GM21367 (cell line): ENCODE data around the gene NDOR1.

Experiments
- ATAC-seq: cut with Tn5 transposase; IDR thresholded peaks from one replicate; pipeline ENCODE4 v1.9.1; 2021; ENCODE audit not compliant: unreplicated experiment

NDOR1 gene

DNA sequence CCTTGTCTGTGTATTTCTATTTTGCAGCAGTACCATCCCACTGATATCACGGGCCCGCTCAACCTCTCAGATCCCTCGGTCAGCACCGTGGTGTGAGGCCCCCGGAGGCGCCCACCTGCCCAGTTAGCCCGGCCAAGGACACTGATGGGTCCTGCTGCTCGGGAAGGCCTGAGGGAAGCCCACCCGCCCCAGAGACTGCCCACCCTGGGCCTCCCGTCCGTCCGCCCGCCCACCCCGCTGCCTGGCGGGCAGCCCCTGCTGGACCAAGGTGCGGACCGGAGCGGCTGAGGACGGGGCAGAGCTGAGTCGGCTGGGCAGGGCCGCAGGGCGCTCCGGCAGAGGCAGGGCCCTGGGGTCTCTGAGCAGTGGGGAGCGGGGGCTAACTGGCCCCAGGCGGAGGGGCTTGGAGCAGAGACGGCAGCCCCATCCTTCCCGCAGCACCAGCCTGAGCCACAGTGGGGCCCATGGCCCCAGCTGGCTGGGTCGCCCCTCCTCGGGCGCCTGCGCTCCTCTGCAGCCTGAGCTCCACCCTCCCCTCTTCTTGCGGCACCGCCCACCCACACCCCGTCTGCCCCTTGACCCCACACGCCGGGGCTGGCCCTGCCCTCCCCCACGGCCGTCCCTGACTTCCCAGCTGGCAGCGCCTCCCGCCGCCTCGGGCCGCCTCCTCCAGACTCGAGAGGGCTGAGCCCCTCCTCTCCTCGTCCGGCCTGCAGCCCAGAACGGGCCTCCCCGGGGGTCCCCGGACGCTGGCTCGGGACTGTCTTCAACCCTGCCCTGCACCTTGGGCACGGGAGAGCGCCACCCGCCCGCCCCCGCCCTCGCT is 37.5 kb upstream of the NDOR1 start:
- ATAC-seq, result no peak

- ATAC-seq, result no peak
Observed at GRCh38 chr9:137168573-137168903, 37.0 kb upstream of the NDOR1 start.

DNA sequence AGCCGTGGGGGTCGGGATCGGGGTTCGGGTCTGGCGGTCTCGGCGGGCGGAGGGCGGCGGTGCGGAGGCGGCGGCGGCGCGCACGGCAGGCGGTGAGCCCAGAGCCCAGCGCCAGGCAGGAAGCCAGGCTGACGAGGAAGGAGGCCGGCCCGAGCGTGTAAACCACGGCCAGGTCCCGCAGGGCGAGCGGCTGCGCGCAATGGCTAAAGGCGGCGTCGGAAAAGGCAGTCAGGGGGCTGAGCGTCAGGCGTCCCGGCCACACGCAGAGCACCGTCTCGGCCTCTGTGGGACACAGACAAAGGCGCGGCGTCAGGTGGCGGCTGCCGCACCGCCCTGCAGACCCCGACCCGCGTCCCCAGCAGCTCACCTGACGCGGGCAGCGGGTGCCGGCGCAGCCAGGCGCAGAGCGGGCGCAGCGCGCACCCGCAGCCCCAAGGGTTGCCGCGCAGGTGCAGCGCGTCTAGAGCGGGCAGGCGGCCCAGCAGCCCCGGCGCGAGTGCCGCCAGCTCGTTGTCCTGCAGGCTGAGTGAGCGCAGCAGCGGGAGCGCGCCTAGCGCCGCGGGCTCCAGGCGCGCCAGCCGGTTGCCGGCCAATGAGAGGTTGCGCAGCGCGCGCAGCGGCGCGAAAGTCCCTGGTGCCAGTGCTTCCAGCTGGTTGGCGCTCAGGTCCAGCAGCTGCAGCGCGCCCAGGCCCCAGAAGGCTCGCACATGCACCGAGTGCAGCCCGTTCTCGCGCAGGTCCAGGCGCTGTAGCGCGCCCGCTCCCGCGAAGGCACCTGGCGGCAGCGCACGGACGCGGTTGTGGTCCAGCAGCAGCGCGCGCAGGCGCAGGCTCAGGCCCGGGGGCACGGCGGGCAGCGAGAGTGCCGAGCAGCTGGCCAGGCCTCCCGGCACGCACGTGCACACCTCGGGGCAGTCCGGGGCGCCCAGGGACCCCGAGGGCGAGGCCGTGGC is 36.3 kb upstream of the NDOR1 start:
- ATAC-seq, result no peak

DNA sequence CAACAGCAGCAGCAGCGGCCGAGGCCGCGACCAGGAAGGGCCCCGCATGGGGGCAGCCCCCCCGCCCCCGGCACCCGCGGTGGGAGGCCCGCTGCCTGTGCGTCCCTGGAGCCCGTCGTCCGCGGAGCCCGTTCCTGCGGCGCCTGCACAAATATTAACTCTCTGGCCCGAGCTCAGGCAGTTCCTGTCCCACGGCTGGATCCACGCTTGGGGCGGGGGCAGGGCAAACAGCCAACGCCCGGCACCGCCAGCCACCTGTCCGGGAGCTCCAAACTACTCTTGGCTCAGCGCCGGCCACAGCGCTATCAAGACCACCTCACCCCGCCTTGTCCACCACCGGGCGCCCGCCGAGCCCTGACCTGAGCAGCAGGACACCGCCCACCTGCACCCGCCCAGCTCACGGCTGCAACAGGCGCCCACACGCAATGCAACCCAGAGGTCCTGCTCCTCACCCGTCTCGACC is 35.6 kb upstream of the NDOR1 start, which contains the start of gene LRRC26:
Gene LRRC26 (minus strand): TSS at position 156 of the 463 bp plus-strand sequence. CDS start 108 bp downstream, at position 48.
- no peak for ATAC-seq

GRCh38 chr9:137170486-137171148 is 34.9 kb upstream of the NDOR1 start:
- no peak for ATAC-seq

GRCh38 chr9:137171149-137171900 is 34.2 kb upstream of the NDOR1 start:
- ATAC-seq, result no peak

GRCh38 chr9:137172901-137173795 is 32.4 kb upstream of the NDOR1 start:
- ATAC-seq, result no peak

- no peak for ATAC-seq
Observed at GRCh38 chr9:137173796-137174664, 31.5 kb upstream of the NDOR1 start.

- no peak for ATAC-seq
Observed at GRCh38 chr9:137174722-137175293, 30.7 kb upstream of the NDOR1 start.

- no peak for ATAC-seq
Observed at GRCh38 chr9:137175345-137175961, 30.0 kb upstream of the NDOR1 start.

- no peak for ATAC-seq
Observed at GRCh38 chr9:137176302-137177182, 29.0 kb upstream of the NDOR1 start.

GRCh38 chr9:137178201-137178938 is 27.1 kb upstream of the NDOR1 start:
- no peak for ATAC-seq

DNA sequence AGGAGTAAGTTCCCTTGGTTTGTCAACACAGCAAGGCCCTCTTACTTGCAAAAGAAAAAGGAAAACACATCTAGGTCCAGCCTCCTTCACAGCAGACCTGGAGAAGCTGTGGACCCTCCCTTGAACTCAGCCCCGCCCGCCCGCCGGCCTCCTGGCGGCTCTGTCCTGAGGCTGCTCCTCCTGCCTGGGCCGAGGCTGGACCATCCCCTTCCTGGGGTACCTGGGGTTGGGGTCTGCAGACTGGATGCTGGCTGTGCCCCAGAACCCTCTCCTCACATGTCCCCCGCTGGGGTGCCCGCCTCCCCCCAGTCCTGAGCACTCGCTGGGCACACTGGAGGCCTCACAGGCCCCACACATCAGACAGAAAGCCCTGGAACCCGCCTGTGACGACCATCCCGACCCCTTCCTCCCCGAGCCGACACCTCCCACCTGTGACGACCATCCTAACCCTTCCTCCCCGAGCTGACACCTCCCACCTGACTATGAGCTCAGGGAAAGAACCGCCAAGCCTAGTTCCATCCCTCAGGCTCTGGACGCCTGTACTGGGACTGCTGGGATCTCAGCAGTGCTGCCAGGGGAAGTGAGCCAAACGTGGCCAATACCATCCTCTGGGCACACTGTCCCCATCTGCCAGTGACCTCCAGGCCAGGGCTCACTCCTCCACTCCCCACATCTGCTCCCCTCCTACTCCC is 26.4 kb upstream of the NDOR1 start:
- no peak for ATAC-seq

DNA sequence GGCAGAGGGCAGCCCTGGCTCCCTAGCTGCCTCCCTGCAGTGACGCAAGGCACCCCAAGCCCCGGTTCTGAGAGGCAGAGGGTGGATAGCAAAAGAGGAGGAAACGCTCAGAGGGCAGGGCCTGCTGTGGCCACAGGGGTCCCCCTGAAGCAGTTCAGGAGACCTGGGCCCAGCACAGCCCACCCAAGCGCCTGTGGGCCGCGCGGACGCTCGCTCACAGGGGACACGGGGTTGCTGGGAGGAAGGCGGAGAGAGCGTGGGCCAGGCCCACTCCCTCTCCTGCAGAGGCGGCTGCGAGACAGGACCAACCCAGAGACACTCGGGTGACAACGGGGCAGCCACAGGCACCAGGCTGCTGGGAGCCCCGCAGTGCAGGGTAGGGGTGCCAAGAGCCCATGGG is 25.7 kb upstream of the NDOR1 start:
- no peak for ATAC-seq

DNA sequence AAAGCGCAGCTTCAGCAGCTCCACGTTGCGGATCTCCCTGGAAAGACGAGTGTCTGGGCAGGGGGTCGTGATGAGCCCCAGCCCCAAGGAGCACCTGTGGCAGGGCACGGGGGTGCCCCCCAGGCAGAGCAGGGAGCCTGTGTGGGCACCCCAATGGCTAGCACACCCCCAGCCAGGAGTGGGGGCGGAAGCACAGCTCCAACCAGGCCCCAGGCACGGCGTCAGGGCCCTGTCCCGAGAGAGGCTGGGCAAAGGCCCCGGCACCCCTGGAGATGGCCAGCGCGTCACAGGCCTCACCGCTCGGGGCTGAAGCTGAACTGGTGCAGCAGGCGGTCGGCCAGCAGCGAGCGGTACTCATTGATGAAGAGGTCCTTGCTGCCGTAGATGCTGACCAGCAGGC is 25.0 kb upstream of the NDOR1 start:
- ATAC-seq, result no peak

DNA sequence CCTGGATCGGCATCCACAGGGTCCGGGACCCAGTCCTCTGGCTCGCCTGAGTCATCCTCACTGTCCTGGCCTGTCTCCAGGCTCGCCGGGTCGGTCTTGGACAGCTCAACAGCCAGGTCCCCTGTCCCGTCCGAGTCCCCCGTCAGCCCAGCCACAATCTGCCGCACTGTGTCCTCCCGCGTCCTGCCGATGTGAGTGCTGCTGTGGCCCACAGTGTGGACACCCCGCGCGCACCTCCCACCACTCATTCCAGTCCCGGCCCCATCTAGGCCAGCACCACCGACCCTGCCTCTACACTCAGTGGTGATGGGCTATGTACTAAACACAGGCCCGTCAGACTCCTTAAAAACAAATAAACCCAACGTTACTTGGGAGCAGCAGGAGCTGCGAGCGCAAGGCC is 23.8 kb upstream of the NDOR1 start:
- no peak for ATAC-seq
